Colonic mucosa (tissue), 4 donors: ENCODE data around the gene HUNK. TPM values are rescaled to one million over a fixed set of nuclear protein-coding genes. Genes with fewer than 3 reads are reported as not detected.

Source experiments
- DNase-seq: peaks from one replicate; pipeline ENCODE4 v3.0.0-alpha.2; 2020
- H3K27ac ChIP-seq: fragments of 200-600 bp; one replicate; pipeline ENCODE4 v1.8.0; 2021
- H3K27me3 ChIP-seq: fragments of 200-600 bp; one replicate; pipeline ENCODE4 v1.8.0; 2021
- H3K36me3 ChIP-seq: fragments of 200-600 bp; one replicate; pipeline ENCODE4 v1.8.0; 2021
- H3K4me1 ChIP-seq: fragments of 200-600 bp; one replicate; pipeline ENCODE4 v1.8.0; 2021; ENCODE audit warnings: mild to moderate bottlenecking
- H3K4me3 ChIP-seq: fragments of 200-600 bp; one replicate; pipeline ENCODE4 v1.8.0; 2021
- H3K9ac ChIP-seq, 2 donors: one replicate each; pipeline ENCODE4 v1.7.0; 2013; ENCODE audit warnings: control low read depth in 2 of 2, low read depth in 2 of 2, low read length in 2 of 2
- H3K9me3 ChIP-seq: fragments of 200-600 bp; one replicate; pipeline ENCODE4 v1.8.0; 2021
- intact Hi-C: fragments of 100-400 bp; cut with DNase I; formaldehyde crosslinking; loops from one replicate; pipeline ENCODE4 v1.14.1; 2022
- total RNA-seq, 2 donors: library from RNA; stranded (reverse); fragmentation: NEBNext Ultra II Directional in 1 of 2; extraction: Animal tissue kit (Norgen Biotek cat#: 25700) in 1 of 2; gene quantifications; one replicate each; pipeline ENCODE4 v1.2.1, GENCODE V29; 2021
- TF ChIP-seq, protein P1 (sequence below): fragments of 200-600 bp; IDR thresholded peaks from one replicate; pipeline ENCODE4 v1.8.0; 2022; ENCODE audit warnings: antibody characterized with exemption, mild to moderate bottlenecking
- donor health status: healthy.
- donor health status: DM: no; HTN: no; CAD: no.
- donor health status: DM: no; HTN: no; CAD: no.

Gene HUNK
- total RNA-seq, 2 donors from 2014 or later: 7.2 to 13.0 TPM

DNA sequence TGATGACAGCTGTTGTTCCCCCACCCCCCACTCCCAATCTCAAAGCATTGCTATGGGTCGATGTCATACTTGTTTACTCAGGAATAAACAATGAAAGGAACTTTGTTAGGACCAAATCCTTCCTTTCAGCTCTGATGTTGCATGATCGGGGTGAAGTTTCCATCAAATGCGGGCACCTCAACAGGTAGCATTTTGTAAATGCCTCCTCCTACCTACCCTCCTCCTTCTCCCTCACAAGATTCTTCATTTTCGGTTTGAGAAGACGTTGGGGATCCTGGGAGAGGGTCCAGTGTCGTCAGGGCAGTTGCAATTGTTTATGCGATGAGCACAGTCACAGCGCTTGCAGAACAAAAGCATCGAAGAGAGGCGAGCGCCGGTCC is 758 bp upstream of the HUNK start:
- H3K4me3 ChIP-seq: peak overlapping the region; percentile 69
- no peaks in the 10 kb centered on the region for H3K9me3 ChIP-seq
- no peaks in the 10 kb centered on the region for H3K36me3 ChIP-seq
- peak overlapping the region; percentile 76 for H3K27ac ChIP-seq
- H3K9ac ChIP-seq: peak overlapping the region in 1 of 2 donors; percentile 58
- TF ChIP-seq, protein P1, sequence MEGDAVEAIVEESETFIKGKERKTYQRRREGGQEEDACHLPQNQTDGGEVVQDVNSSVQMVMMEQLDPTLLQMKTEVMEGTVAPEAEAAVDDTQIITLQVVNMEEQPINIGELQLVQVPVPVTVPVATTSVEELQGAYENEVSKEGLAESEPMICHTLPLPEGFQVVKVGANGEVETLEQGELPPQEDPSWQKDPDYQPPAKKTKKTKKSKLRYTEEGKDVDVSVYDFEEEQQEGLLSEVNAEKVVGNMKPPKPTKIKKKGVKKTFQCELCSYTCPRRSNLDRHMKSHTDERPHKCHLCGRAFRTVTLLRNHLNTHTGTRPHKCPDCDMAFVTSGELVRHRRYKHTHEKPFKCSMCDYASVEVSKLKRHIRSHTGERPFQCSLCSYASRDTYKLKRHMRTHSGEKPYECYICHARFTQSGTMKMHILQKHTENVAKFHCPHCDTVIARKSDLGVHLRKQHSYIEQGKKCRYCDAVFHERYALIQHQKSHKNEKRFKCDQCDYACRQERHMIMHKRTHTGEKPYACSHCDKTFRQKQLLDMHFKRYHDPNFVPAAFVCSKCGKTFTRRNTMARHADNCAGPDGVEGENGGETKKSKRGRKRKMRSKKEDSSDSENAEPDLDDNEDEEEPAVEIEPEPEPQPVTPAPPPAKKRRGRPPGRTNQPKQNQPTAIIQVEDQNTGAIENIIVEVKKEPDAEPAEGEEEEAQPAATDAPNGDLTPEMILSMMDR: no peak
- no peak for DNase-seq
- intact Hi-C loops: loop anchor here (10.0 kb wide), 2 partner anchors 113 to 603 kb away; no protein-coding TSS in a partner anchor
- H3K4me1 ChIP-seq: no peaks in the 10 kb centered on the region
- peaks cover 7% of the 10 kb centered on the region for H3K27me3 ChIP-seq

DNA sequence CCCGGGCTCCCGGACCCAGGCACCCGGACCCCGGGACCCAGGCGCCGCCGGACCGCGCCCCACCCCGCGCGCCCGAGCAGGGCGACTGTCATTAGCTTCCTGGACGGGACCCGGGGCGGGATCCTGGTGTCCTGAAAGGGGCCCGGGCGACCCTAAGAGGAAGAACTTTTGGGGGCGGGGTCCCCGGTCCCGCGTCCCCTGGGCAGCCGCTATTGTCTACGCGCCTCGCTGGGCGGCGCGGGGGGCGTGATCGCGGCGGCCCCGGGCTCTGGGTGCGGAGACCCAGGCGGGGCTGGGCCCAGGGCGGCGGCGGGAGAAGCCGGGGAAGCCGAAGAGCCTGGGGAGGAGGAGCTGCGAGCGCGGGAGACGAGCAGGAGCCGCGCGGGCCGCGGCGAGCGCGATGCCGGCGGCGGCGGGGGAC is 465 bp downstream of the HUNK start:
- intact Hi-C loops: loop anchor here (10.0 kb wide), 2 partner anchors 112 to 602 kb away; no protein-coding TSS in a partner anchor
- no peaks in the 10 kb centered on the region for H3K4me1 ChIP-seq
- H3K9me3 ChIP-seq: no peaks in the 10 kb centered on the region
- peak; percentile 45 for DNase-seq
- peak overlapping the region; percentile 76 for H3K27ac ChIP-seq
- H3K27me3 ChIP-seq: peaks cover 7% of the 10 kb centered on the region
- no peaks in the 10 kb centered on the region for H3K36me3 ChIP-seq
- H3K9ac ChIP-seq: peak overlapping the region; percentile 57 to 58
- H3K4me3 ChIP-seq: peak overlapping the region; percentile 69
- TF ChIP-seq, protein P1: no peak

DNA sequence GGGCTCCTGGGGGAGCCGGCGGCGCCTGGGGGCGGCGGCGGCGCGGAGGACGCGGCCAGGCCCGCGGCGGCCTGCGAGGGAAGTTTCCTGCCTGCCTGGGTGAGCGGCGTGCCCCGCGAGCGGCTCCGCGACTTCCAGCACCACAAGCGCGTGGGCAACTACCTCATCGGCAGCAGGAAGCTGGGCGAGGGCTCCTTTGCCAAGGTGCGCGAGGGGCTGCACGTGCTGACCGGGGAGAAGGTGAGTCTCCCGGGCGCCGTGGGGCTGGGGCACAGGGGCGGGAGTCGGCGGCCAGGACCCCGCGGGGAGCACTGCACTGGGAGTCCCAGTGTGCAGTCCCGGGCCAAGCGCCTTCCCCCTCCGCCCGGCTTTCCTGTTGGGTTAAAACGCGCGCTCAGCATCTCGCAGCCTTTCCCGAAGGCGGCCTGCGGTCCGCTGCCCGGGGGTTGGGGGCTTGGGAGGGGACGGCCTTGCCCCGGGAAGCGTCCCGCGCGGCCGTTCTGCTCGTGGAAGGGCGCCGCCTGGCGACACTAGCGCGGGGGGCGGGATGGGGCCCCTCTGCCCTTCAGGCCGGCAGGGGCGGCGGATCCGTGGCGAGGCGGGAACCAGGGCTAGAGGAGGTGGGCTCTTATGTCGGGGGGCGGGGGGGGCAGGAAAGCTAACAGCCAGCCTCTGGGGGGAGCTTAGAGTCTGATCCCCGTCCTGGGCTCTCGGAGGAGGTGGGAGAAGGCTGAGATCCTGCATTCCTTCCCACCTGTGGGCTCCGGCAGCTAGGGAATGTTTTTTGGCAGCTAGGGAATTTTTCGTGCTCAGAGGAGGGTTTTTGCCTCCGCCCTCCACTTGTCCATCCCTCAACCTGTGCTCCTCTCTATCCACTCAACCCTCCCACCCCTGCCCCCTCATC is 1.1 kb downstream of the HUNK start:
- H3K9ac ChIP-seq: peak overlapping the region; percentile 57 to 58
- TF ChIP-seq, protein P1: peak; percentile 58
- peaks cover 7% of the 10 kb centered on the region for H3K27me3 ChIP-seq
- H3K9me3 ChIP-seq: no peaks in the 10 kb centered on the region
- intact Hi-C loops: loop anchor here (10.0 kb wide), 2 partner anchors 111 to 601 kb away; no protein-coding TSS in a partner anchor
- no peaks in the 10 kb centered on the region for H3K4me1 ChIP-seq
- H3K27ac ChIP-seq: peak overlapping the region; percentile 36
- H3K4me3 ChIP-seq: peak overlapping the region; percentile 69
- peak; percentile 79 for DNase-seq
- no peaks in the 10 kb centered on the region for H3K36me3 ChIP-seq

GRCh38 chr21:31874812-31875212 is 2.0 kb downstream of the HUNK start:
- intact Hi-C loops: loop anchor here (10.0 kb wide), 2 partner anchors 110 to 600 kb away; no protein-coding TSS in a partner anchor
- peak; percentile 55 for DNase-seq
- no peaks in the 10 kb centered on the region for H3K4me1 ChIP-seq

DNA sequence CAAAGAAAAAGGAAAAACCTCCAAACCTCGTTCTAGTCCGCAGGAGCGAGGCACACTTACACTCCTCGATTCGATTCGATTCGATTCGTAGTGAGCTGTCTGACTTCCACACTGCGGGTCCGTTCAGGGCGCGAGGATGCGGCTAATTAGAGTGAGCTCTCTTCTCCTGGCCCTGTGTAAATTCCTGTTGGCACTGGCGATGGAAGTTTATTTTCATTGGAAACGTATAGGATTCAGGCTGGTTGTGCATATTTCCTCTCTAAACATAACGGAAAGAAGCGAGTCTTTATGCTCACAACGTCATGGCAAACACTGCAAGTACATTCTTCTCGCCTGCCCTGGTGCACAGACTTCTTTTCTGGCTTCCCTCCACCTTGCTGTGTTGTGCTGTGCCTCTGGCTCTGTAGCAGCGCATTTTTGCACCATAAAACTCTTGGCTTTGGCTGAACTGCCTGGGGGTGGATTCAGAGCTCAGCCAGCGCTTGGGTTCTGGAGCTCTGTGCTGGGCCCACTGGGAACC is 2.7 kb downstream of the HUNK start:
- Histone ChIP-seq H3K4me3 (no peak overlapping the region), H3K27ac (no peak overlapping the region), H3K36me3 (no peaks in the 10 kb centered on the region), H3K27me3 (peaks cover 7% of the 10 kb centered on the region), H3K9me3 (no peaks in the 10 kb centered on the region), H3K4me1 (no peaks in the 10 kb centered on the region), H3K9ac (peak overlapping the region in 1 of 2 donors; percentile 58)
- TF ChIP-seq, protein P1: no peak
- DNase-seq: no peak
- intact Hi-C loops: loop anchor here (10.0 kb wide), 2 partner anchors 109 to 599 kb away; no protein-coding TSS in a partner anchor

More at GRCh38 chr21:31874812-31875212, 2.0 kb downstream of the HUNK start:
- Histone ChIP-seq H3K9ac (peak overlapping the region in 1 of 2 donors; percentile 58), H3K4me3 (peak overlapping the region; percentile 69), H3K27ac (no peak overlapping the region), H3K27me3 (peaks cover 7% of the 10 kb centered on the region), H3K36me3 (no peaks in the 10 kb centered on the region), H3K9me3 (no peaks in the 10 kb centered on the region)
- TF ChIP-seq, protein P1: no peak
